SKM-1 (cell line): Measurements from ENCODE around the gene PPARGC1A.

Experiments
- DNase-seq: peaks from one replicate; lab custom pipeline; 2025; ENCODE audit not compliant: unreplicated experiment; lab: John Stamatoyannopoulos, UW

PPARGC1A gene

DNA sequence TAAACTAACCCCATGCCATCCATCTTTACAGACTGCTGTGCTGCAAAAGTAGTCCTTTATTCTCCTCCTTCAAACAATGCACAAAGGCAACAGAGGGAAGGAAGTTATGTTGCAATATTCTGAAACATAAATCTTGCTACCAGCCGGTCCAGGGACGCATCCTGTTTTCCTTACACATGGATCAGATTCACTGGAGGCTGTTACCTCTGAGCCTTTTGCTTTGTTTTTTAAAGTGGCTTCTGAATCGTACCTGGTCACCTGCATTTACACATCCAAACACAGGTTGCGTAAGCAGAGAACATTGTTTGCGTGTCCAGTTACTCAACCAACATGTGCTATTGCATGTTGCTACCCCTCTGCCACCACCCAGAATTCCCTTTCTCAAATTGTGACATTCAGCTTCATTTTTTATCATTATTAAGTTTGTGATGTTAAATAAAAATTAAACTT is 8.8 kb downstream of the PPARGC1A start:
- peak; percentile 34 for DNase-seq

DNA sequence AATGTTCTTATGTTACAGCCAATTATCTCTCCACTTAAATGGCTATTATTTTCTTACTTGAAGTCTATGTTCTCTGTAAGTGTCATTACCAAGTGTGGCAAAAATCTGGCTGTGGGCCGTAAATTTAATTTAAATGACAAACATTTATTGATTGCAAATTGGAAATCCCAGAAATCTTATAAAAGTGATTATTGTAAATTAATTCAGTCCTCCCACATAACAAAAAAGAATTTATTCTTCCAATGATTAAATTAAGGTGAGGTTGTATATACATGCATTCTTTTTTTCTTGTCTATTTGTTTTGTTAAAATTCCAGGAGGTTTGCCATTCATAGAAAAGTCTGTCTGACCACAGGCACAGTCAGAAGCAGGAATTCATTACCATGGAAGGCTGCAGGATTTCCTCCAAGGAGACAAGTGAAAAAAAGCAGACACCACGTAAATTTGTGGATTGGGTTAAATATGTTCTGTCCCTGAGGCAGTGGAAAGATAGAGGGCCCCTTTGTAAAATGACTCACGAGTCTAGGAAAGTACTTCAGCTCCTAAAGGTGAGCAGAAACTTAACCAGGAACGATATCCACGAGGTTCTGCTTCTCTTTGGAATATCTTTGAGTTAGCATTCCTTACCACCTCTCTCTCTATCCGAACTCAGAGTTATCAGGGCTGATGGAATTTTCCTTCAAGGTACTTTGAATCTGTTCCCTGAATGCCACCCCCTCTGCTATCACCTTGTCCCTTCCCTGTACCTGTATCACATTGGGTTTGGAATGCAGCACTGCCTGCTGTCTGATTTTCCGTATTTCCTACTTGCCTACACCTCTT is 10.7 kb downstream of the PPARGC1A start:
- no peak for DNase-seq

DNA sequence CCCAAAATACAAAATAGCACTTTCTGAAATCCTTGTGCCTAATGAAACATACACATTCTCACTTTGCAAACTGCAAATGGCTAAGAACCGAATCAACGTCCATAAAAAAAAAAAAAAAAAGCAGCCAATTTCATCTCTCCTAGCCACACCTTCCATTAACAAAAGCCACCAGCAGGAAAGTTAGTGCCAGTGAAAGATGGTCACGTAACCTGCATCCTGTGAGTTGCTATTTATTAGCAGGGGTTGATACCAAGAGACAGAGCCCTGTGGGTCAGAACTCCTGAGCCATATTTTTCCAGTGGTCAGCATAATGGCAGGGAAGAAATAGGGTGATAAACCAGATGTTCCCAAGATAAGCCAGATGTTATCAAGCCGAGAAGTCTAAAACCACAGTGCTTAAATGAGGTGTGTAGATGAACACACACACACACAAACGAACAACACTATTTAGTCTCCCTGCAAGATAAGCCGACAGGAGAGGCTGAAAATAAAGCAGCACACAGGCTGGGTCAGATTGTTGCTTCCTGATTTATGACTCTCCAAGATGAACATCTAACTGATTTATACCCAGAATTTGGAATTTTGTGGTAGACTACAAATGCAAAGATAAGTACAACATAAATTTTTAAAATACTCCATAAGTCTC is 11.5 kb downstream of the PPARGC1A start:
- DNase-seq = no peak

DNA sequence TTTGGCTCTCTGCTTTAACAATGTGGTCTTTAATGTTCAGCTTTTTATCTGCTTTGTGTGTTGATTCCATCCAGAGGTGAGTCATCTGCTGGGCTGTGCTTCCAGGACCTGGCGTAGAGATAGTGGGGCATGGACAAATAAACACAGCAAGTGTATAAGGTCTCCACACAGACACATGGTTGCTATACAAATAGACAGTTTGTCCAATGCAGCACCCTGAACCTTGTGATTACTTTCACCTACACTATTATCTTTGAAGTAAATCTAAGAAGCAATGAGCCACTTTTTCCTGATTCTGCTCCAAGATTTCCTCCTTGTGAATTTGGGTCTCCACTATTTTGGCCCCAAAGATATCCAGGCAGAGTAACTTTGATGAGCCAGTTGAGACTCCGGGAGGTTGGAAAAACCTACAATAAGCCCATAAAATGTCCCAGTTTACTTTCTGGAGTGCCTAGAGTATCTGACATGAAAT is 12.1 kb downstream of the PPARGC1A start:
- DNase-seq = no peak

DNA sequence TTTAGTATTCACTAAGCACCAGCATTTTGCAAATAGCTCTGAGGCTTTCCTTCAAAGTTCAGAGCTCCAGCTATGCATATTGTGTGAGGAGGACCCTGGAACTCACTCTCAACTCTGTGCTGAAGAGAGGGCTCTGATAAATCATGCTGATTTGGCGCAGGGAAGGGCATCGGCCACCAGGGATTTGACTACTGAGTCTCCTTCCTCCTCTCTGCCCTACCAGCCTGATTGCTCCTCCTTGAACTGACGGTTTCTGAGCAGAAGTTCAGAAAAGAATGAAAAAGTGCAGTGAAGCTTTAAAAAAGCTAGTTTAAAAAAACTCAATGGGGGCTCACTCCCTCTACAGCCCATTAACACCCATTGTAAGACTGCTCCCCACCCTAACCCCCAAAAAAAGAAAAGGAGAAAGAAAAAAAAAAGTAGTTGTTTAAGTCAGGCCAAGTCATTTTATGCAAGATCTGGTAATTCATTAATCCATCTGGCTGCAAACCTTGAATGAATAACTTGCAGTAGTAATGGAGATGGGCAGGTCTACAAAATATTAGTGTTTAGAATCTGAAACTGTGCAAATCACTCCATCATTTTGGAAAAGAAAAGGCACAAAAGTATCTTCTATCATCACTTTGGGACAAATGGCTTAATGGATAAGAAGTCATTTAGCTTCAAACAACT is 13.3 kb downstream of the PPARGC1A start:
- no peak for DNase-seq

DNA sequence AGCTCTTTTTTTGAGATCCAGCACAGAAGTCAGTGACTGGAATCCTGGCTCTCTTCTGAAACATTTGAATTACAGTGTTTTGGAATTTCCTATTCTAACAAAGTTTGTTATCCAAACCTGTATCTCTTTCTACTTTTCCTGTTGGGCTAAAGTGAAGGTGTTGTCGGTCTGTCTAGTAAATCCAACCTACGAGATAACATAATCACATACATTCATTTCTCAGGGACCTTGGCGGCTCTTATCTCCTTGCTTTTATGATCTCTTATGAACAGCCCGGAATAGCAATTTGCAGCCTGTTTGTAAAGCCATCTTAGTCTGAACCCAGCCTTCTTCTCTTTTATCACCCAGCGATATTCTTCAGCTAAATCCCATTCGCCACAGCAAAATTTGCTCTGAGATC is 14.5 kb downstream of the PPARGC1A start:
- DNase-seq = no peak

DNA sequence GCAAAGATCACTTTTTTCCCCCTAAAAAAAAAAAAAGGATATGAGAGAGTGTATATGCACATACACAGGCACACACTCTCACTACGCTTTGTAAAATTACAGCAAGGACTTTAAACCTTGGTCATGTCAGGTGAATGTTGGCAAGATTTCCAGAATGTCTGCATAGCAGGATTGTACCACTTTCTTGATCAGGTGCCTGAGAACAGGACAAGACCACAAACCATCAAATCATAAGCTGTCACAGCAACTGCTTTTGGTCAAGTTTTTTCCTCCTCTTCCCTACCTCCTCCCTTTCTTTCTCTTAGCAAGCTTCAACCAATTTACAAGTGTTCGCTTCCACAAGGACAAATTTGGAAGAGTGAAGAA is 15.3 kb downstream of the PPARGC1A start:
- DNase-seq = no peak

DNA sequence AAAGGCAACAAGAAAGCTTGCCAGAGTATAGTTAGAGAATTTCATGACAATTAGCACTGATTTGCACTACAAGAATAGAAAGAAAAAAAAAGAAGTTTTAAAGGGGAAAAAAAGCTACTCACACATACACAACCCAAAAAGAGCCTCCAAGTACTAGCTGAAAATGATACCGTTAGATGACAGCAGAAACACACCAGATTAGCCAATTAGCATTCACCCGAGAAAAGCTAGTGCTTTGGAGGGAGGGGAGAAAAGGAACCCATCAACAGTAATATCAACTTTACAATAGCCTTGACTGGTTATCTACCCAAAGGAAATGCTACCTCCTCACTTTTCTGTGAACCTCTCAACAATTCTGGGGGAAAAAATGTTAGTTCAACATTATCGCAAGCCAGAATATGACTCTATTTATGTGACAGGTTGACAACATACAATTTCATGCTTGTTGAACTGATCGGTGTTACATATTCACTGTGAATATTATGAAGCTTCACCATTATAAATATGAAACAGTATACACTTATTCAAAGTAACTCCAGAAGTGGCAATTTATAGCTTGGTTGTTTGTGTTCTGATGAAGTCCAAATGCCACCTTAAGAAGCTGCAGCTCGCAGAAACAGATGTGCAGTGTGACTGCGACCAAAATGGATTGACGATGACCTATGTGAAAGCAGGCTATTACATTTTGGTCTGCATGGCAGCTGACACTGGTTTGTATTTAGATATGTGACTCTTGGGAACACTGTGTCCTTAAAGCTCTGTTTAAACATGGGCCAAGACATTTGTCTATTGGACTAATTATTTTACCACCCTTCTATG is 15.9 kb downstream of the PPARGC1A start:
- no peak for DNase-seq

DNA sequence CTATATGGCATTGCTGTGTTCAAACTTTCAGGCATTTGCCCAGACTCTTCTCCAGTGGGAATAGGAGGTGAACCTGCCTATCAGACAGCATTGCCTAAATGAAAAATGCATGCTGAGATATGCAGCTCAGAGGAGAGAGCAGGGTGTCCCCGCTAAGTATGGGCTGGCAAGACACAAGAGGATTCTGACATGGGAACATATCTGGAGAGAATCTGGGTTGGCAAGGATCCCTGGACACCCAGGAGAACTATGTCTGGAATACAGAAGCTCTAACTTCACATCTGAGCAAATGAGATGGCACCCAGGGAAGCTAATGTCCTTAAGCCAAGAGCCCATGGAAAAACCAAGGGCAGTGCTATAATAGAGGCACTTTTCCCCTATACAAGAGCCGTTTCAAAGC is 18.4 kb downstream of the PPARGC1A start:
- no peak for DNase-seq

DNA sequence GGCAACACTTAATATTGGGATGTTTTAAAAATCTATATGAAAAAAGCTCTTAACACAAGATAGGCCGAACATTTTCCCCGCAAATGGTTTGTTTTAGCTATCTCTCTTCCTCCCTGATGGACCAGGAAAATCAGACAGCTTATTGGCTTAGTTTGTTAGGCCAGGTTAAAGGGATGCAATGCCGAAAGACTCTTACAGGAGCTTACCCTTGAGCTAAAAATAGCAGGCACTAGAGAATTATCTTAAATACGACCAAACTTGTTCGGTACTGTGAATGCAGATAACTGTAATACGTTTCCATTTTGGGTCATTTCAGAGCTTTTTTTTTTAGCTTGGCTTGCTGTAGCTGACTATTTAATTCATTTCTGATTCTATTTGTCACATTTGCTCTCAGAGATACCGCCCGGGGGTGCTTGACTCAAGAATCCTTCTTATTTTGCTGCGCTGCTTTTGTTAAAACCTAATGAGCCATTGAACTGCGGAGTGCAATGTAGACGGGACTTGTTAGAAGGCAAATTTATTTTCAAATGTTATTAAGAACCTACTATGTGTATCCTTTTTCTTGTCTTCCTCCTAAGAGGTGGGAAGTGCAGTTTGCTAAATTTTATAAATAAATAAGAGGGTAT is 23.3 kb downstream of the PPARGC1A start:
- DNase-seq = no peak

DNA sequence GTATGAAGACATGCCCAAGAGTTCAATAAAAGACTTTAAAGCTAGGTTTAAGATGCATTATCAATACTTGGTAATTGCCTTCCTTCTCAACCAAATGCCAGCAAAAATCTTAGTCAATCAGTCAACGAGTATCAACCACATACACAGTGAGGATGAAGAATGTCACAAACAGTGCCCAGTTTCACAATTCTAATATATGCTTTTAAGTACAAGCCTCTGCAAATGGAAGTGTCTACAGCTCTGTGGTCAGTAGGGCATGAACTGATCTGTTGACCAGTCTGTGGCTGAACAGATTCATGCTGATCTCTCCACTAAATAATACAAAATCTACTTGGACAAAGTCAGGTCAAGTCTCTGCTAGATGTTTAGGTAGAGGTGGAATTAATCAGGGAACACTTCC is 27.9 kb downstream of the PPARGC1A start:
- no peak for DNase-seq

DNA sequence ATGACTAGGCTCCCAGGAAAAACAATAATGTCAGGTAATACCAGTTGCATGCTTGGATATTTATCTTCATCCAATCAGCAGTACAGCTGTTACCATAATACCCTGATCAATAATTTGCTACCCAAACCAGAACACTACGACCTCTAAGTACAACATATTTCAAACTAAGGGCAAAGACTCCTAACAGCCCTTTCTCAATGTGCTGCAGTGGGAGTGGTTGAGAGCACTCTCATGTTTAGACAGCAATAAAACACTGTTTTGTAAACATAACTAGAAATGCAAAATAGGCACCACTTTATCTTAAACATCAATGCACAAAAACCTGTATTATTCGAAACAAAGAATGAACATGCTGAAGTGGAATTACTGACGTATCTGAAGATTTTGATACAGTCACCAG is 28.9 kb downstream of the PPARGC1A start:
- no peak for DNase-seq

DNA sequence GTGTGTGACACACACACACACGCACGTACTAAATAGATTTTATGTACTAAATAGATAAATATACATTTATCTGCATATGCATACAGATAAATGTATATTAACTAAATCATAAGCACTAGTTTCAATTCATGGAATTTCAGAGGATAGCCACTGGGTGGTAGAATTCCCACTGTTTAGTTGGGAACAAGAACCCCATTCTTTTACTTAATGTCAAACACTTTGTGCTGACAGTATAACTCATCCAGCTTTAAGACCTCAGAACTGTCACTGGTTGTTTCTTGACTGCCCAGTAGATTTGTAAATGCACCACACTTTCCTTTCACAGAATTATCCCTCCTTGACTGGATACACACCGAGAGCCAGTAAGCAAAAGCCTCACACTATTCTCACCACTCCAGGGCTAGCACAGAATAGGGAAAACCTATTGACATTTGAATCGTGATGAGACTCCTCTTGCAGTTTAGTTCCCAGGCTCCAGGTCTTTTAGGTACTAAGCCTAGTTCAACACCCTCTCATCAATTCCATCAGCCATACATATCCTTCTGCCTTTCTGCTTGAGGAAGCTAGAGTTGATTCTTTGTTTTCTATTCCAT is 32.4 kb downstream of the PPARGC1A start:
- DNase-seq = no peak

DNA sequence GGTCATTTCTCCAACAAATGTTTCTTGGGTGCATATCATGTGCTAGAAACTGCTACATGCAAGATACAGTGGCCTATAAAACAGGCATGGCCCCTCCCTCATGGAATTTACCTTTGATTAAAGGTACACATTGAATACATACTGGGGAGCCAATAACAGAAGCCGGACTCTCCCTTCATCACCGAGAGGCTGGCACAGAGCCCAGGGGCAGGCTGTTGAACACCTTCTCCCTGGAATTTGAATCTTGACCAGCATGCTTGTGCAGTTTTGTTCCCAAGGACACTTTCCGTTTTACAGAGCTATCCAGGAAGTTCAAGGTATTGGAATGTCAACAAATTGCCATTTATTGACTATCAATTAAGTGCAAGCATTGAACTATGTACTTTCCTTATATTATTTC is 33.2 kb downstream of the PPARGC1A start:
- DNase-seq = no peak

DNA sequence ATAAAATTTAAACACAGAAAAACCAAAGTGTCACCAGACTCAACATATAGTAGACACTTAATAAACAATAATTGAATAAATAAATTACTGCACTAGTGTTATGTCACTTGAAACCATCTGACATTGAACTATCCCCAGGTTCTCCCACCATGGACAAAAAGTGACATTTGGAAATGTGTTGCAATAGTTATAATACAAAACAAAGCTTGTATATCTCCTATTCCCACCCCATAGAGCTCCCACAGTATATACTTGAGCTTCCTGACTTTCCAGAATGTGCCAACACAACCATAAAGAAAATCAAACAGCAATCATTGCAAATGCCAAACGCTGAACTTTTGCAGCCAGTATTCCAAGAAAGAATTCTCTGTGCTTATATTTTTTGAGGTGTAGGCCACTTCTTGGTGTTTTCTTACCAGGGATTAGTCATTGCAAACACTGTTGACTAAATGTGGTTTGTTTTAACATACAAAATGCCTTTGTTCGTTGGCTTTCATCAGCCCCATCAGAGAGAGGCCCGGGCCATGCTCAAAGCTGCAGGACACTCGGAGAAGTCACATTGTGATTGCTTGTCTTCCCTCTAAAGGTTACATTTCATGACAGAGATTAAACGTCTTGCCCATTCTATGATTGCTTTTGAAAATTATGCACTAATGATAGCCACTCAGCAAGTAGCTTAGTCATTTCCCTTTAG is 33.8 kb downstream of the PPARGC1A start:
- DNase-seq = no peak

DNA sequence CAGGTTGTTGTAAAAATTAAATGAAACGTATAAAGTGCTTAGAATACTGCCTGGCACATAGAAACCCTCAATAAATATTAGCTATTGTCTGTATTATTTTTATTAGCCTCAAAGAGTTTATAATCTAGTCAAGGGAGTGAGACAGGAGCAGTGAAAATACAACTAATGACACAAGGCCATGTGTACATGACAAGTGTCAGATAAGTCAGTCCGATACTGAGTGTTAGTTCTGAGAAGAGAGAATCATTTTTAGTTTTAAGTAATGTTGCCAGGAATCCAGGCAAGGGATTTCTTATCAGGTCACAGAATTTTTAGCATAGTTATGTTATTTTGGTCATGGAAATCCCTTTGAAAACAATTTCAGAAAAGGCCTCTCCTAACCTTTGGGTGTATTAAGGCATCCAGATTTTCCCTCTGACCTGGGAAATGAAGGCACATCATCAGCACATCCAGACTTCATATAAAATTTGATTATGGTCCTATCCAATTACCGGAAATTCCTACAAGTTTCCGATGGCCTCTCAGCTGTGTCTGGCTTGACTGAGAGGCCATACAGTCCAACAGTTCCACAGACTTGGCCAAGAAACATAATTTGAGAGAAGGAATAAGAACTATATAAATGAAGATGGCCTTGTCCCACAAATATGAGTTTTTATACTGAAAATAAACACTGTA is 35.7 kb downstream of the PPARGC1A start:
- no peak for DNase-seq

DNA sequence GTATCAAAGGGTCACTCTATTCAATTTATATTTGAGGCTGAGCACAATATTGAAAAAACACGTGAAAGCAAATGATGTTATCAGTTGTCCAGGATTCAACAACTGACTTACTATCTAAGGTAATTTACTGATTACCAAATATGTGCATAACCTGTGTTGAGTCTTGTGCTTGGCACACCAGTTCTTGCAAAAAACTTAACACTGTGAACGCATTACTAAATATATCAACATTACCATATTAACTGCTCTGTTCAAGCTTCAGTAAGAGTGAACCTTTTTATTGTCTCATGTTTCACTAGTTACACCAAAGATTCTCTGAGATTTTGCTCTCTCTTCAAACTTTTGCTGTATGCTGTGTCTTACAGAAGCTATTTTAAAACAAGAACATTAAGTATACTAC is 38.4 kb downstream of the PPARGC1A start:
- no peak for DNase-seq

DNA sequence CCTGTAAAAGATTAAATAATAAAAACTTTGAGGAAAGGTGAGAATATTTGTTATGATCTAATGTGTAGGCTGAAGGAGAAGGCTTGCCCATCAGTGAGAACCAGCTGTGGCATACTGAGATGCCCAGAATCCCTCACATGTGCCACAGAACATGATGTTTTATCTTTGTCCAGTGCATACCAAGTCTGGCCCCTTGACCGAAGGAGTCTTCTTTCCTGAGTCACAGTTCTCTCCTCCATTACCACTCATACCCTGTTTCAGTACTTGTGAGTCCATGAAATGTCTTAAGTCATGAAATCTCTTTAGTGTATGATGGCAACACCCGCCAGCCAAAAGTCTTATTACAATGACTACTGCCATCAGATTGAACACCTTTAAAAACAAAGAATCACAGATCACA is 42.7 kb downstream of the PPARGC1A start:
- DNase-seq = no peak

DNA sequence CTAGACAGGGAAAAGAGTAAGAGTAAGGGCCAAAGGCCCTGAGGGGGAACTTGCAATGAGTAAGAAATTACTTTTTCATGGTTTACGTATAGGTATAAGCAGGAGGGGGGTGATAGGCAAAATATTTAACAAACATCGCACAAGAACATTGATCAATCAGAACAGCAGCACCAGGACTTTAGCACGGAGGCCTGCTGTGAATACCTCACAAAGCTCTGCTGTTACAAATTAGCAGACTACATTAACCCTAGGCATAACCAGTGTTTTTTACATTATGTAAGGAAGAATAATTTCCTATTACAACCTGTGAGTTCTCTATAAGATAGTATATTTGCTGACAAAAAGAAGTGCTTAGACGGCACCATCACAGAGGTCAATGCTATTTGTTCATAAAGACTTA is 44.9 kb downstream of the PPARGC1A start:
- no peak for DNase-seq
